Measurements from ENCODE around the gene MRM3. TPM values are rescaled to one million over a fixed set of nuclear protein-coding genes. Genes with fewer than 3 reads are reported as not detected.
"Not testable (repeated sequence)": the region's sequence is repeated elsewhere in the genome, so short reads cannot be mapped to it uniquely, and the experiment has no call there.

MRM3 gene
- total RNA-seq, 2 experiments from 2014 or later = 19.4 to 19.6 TPM

DNA sequence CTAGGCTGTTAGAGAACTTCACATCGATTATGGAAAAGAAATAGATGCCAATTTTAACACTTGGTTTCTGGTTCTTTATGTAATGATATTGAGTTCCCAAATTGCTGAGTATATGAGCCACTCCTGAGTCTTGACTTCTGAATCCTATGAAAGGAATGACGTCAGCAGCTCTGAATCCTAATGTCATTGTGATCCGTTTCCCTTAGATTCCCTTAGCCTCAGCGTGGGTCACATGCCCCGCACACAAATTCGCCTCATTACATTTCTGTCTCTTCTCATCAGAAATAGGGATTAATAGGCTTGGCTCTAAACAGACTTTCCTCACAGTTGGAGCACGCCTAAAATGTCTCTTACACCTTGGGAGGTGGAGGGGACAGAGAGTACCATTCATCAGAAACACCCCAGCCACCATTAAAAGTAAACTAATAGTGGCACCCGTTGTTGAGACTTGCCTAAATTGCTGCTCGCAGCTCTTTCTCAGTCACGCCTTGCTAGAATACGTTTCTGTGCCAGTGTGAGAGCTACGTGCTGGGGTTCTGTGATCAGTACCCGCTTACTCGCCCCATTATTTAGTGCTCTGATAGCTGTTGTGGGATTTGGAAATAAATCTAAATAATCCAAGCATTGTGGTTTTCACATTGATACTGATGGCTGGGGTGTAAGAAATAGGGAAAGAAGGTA, 7.1 kb downstream of the MRM3 start:
- ChIA-PET CTCF (interaction anchor here (2.8 kb wide), 1 partner anchor 191 kb away, joined by 10 read pairs; no protein-coding TSS in a partner anchor), POLR2A (no interaction called here)
- peaks cover 31% of the 10 kb centered on the region for H3K36me3 Mint-ChIP-seq (ENCODE audit: low read depth)
- no peaks in the 10 kb centered on the region for H3K27me3 Mint-ChIP-seq (ENCODE audit: low read depth)
- H3K4me3 Mint-ChIP-seq = no peak overlapping the region
- no peaks in the 10 kb centered on the region for H3K9me3 Mint-ChIP-seq (ENCODE audit: insufficient read depth)
- no peak overlapping the region for H3K27ac Mint-ChIP-seq
- DNase-seq (no peak), ATAC-seq (no peak)
- peaks cover 6% of the 10 kb centered on the region for H3K4me1 Mint-ChIP-seq (ENCODE audit: low read depth)

DNA sequence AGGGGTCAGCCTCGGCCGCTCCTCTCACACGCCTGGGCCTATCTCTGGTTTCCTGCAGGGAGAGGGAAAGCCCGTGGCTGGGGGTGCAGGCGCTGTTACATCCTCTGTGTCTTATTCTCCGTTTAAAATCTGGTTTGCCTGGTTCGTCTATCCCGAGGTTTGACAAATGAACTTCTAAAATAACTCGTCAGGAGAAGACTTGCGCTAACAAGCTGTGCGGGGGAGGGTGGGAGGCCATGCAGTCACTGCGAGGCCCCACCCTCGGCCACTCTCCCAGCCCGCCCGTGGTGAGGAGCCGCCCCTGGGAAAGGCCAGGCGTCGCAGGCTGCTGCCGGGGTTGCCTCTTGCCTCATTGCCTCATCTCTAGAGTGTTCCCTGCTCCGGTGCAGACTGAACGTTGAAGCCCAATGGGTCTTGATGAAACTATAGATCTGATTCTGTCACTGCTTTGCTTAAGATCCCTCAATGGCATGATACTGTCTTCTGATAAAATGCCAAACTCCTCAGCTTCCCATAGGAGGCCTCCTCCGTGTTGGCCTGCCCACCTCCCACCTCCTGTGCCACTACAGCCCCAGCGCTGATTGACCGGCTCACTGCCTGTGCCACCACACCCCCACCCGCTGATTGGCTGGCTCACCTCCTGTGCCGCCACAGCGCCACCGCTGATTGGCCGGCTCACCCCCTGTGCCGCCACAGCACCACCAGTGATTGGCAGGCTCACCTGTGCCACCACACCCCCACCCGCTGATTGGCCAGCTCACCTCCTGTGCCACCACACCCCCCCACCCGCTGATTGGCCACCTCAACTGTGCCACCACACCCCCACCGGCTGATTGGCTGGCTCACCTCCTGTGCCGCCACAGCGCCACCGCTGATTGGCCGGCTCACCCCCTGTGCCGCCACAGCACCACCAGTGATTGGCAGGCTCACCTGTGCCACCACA, 8.0 kb downstream of the MRM3 start:
- not testable (repeated sequence) for H3K9me3 Mint-ChIP-seq (ENCODE audit: insufficient read depth); ATAC-seq; H3K4me1 Mint-ChIP-seq (ENCODE audit: low read depth); H3K27me3 Mint-ChIP-seq (ENCODE audit: low read depth); H3K27ac Mint-ChIP-seq; H3K4me3 Mint-ChIP-seq; DNase-seq
- CTCF ChIA-PET = interaction anchor here (2.8 kb wide), 1 partner anchor 191 kb away, joined by 10 read pairs; no protein-coding TSS in a partner anchor
- H3K36me3 Mint-ChIP-seq (ENCODE audit: low read depth) = peaks cover 29% of the 10 kb centered on the region
- POLR2A ChIA-PET = interaction anchor here (1.3 kb wide), 1 partner anchor 8 kb away, joined by 4 read pairs; the partner anchor contains the start of genes GLOD4 and MRM3

DNA sequence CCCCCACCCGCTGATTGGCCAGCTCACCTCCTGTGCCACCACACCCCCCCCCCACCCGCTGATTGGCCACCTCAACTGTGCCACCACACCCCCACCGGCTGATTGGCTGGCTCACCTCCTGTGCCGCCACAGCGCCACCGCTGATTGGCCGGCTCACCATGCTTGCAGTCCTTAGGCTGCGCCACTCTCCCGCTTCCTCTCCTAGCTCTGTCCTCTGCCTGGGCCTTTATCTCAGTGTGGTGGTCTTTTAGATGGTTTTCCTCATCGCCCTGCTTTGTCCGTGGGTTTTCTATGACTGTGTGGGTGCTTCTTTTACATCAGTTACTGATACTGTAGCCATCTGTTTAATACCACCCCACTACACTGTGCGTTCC, 8.7 kb downstream of the MRM3 start:
- ChIA-PET POLR2A (interaction anchor here (1.3 kb wide), 1 partner anchor 9 kb away, joined by 4 read pairs; the partner anchor contains the start of genes GLOD4 and MRM3), CTCF (interaction anchor here (1.6 to 2.2 kb wide), 2 partner anchors 9 to 190 kb away, joined by 5 to 15 read pairs; partner anchors contain the start of genes GLOD4 and MRM3)
- H3K4me1 Mint-ChIP-seq (ENCODE audit: low read depth); H3K4me3 Mint-ChIP-seq; DNase-seq; H3K27me3 Mint-ChIP-seq (ENCODE audit: low read depth); H3K27ac Mint-ChIP-seq; H3K9me3 Mint-ChIP-seq (ENCODE audit: insufficient read depth); ATAC-seq: not testable (repeated sequence)
- peaks cover 27% of the 10 kb centered on the region for H3K36me3 Mint-ChIP-seq (ENCODE audit: low read depth)

DNA sequence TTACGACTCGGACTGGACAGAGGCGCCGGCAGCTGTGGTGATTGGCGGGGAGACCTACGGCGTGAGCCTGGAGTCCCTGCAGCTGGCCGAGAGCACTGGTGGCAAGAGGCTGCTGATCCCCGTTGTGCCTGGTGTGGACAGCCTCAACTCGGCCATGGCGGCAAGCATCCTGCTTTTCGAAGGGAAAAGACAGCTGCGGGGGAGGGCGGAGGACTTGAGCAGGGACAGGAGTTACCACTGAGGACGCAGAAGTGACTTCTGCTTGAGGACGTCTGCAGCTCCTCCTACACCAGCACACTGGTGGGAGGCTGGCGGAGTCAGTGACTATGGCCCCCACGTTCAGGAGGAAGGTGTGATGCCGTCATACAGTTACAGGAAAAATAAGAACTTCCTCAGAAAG, 9.7 kb downstream of the MRM3 start:
- ChIA-PET POLR2A (interaction anchor here (0.7 to 1.3 kb wide), 2 partner anchors 9 to 10 kb away, joined by 3 to 4 read pairs; partner anchors contain the start of genes GLOD4 and MRM3), CTCF (interaction anchor here (1.3 to 2.2 kb wide), 3 partner anchors 9 to 191 kb away, joined by 3 to 15 read pairs (median 5); partner anchors contain the start of genes GLOD4 and MRM3)
- DNase-seq (no peak), ATAC-seq (no peak)
- H3K4me3 Mint-ChIP-seq = no peak overlapping the region
- H3K27ac Mint-ChIP-seq = no peak overlapping the region
- peaks cover 27% of the 10 kb centered on the region for H3K36me3 Mint-ChIP-seq (ENCODE audit: low read depth)
- H3K27me3 Mint-ChIP-seq (ENCODE audit: low read depth) = no peaks in the 10 kb centered on the region
- H3K4me1 Mint-ChIP-seq (ENCODE audit: low read depth) = peaks cover 7% of the 10 kb centered on the region
- no peaks in the 10 kb centered on the region for H3K9me3 Mint-ChIP-seq (ENCODE audit: insufficient read depth)

DNA sequence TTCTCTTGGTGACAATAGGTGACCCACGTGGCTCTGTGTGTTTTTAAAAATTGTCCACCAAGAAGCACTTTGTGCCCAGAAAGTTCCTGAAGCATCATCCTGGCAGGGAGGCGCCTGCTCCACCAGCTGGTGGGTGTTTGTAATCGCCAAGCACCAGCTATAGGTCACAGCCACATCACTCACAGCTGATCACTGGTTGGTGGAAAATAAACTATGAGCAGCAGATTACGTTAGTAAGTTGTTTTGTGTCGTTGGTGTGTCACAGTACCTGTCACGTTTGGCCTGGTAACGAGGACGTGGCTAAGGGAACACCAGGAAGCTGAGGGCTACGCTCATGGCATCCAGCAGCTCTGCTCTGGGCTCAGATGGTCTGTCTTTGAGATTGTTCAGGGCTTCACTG, 10.1 kb downstream of the MRM3 start:
- no peaks in the 10 kb centered on the region for H3K27me3 Mint-ChIP-seq (ENCODE audit: low read depth)
- H3K27ac Mint-ChIP-seq = no peak overlapping the region
- no peak overlapping the region for H3K4me3 Mint-ChIP-seq
- H3K4me1 Mint-ChIP-seq (ENCODE audit: low read depth) = peaks cover 7% of the 10 kb centered on the region
- CTCF ChIA-PET = interaction anchor here (1.3 to 2.2 kb wide), 3 partner anchors 10 to 191 kb away, joined by 3 to 15 read pairs (median 5); partner anchors contain the start of genes GLOD4 and MRM3
- no peaks in the 10 kb centered on the region for H3K9me3 Mint-ChIP-seq (ENCODE audit: insufficient read depth)
- DNase-seq = no peak
- POLR2A ChIA-PET = interaction anchor here (0.7 kb wide), 1 partner anchor 10 kb away, joined by 3 read pairs; the partner anchor contains the start of genes GLOD4 and MRM3
- H3K36me3 Mint-ChIP-seq (ENCODE audit: low read depth) = peaks cover 24% of the 10 kb centered on the region
- ATAC-seq = no peak

DNA sequence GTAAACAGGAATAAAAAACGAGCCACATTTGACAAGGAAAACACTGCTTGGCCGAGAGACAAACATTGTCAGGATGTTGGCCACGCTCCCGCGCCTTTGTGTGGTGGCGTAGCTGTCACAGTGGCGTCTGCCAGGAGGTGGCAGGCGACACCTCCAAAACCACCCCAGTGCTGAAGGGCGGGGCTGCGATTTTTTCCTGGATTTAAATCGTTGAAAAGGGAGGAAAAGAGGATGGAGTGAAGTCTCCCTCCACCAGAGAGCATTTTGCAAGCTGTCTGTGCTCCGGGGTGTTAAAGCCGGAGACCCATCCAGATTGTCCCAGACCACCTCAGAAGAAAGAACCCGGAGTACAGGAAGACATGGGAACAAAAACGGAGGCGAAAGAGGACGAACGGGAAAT, 12.7 kb downstream of the MRM3 start:
- CTCF ChIA-PET = interaction anchor here (1.0 to 7.4 kb wide), 7 partner anchors 12 to 262 kb away, joined by 3 to 90 read pairs (median 6); partner anchors contain the start of genes NXN and TIMM22
- Mint-ChIP-seq H3K4me1 (ENCODE audit: low read depth) (peaks cover 7% of the 10 kb centered on the region), H3K27ac (no peak overlapping the region), H3K27me3 (ENCODE audit: low read depth) (no peaks in the 10 kb centered on the region), H3K4me3 (no peak overlapping the region), H3K36me3 (ENCODE audit: low read depth) (peaks cover 18% of the 10 kb centered on the region), H3K9me3 (ENCODE audit: insufficient read depth) (no peaks in the 10 kb centered on the region)
- POLR2A ChIA-PET = no interaction called here
- ATAC-seq = peak; percentile 74
- peak; percentile 62 for DNase-seq

DNA sequence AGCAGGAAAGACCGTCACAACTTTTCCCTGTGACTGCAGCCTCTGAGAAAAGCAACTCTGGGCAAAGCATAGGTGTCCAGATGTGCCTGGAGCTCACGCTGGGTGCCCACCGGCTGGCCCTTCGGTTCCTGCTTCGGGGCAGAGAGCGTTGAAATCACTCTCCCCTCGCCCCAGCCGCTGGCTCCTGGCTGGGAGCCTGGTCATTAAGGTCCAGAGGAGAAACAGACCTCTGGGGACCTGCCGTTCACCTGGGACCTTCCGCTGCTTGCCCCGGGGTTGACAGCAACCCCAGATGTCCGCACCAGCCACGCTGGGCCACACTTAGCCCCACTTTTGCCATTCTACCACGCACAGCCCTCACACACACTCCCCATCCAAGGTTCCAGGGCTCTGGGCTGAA, 13.1 kb downstream of the MRM3 start:
- H3K4me1 Mint-ChIP-seq (ENCODE audit: low read depth) = peaks cover 7% of the 10 kb centered on the region
- no peaks in the 10 kb centered on the region for H3K9me3 Mint-ChIP-seq (ENCODE audit: insufficient read depth)
- ATAC-seq (no peak), DNase-seq (no peak)
- no peak overlapping the region for H3K4me3 Mint-ChIP-seq
- no peaks in the 10 kb centered on the region for H3K27me3 Mint-ChIP-seq (ENCODE audit: low read depth)
- H3K27ac Mint-ChIP-seq = no peak overlapping the region
- CTCF ChIA-PET = interaction anchor here (1.0 to 7.4 kb wide), 7 partner anchors 12 to 261 kb away, joined by 3 to 90 read pairs (median 6); partner anchors contain the start of genes NXN and TIMM22
- POLR2A ChIA-PET = no interaction called here
- peaks cover 16% of the 10 kb centered on the region for H3K36me3 Mint-ChIP-seq (ENCODE audit: low read depth)

DNA sequence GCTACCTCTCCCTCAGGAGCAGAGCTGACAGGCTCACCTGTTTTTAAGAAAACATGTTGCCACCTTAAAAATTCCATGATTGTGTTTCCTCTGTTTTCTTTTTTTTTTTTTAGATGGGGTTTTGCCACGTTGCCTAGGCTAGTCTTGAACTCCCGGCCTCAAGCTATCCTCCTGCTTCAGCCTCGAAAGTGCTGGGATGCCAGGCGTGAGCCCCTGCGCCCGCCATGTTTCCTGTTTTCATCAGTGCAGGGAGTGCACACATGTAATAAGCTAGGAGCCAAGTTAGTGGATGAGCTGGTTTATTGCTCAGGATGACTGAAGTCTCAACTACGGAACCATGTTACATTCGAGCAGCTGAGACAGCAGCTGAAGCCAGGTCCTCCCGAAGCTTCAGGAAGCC, 13.6 kb downstream of the MRM3 start:
- no peak for ATAC-seq
- DNase-seq = no peak
- Mint-ChIP-seq H3K27me3 (ENCODE audit: low read depth) (no peaks in the 10 kb centered on the region), H3K4me3 (no peak overlapping the region), H3K4me1 (ENCODE audit: low read depth) (peaks cover 7% of the 10 kb centered on the region), H3K9me3 (ENCODE audit: insufficient read depth) (no peaks in the 10 kb centered on the region), H3K27ac (no peak overlapping the region), H3K36me3 (ENCODE audit: low read depth) (peaks cover 16% of the 10 kb centered on the region)
- ChIA-PET POLR2A (no interaction called here), CTCF (interaction anchor here (1.7 to 7.4 kb wide), 5 partner anchors 13 to 203 kb away, joined by 5 to 90 read pairs (median 14); partner anchors contain the start of genes NXN and TIMM22)

DNA sequence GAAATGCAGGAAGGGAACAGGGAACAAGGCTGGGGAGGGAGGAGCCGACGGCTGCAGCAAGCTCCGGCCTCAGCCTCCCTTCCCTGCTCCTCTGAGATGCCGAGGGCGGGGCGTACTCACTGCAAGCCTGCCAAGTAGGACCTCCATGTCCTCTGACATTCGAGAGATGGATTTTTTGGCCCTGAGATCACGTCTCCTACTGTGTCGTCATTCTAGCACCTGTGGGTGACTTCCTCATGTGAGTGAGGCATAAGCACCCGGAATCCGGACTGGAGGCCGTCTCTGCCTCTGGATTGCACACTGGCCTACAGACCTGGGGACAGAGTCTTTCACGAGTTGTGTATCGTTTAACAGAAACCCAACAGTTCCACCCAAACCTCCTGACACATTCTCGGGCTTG, 14.5 kb downstream of the MRM3 start:
- DNase-seq (no peak), ATAC-seq (no peak)
- Mint-ChIP-seq H3K4me1 (ENCODE audit: low read depth) (peaks cover 7% of the 10 kb centered on the region), H3K27me3 (ENCODE audit: low read depth) (no peaks in the 10 kb centered on the region), H3K4me3 (no peak overlapping the region), H3K9me3 (ENCODE audit: insufficient read depth) (no peaks in the 10 kb centered on the region), H3K36me3 (ENCODE audit: low read depth) (peaks cover 8% of the 10 kb centered on the region), H3K27ac (no peak overlapping the region)
- CTCF ChIA-PET = interaction anchor here (2.1 to 7.4 kb wide), 4 partner anchors 13 to 203 kb away, joined by 5 to 90 read pairs (median 10); partner anchors contain the start of genes NXN and TIMM22
- POLR2A ChIA-PET = no interaction called here

DNA sequence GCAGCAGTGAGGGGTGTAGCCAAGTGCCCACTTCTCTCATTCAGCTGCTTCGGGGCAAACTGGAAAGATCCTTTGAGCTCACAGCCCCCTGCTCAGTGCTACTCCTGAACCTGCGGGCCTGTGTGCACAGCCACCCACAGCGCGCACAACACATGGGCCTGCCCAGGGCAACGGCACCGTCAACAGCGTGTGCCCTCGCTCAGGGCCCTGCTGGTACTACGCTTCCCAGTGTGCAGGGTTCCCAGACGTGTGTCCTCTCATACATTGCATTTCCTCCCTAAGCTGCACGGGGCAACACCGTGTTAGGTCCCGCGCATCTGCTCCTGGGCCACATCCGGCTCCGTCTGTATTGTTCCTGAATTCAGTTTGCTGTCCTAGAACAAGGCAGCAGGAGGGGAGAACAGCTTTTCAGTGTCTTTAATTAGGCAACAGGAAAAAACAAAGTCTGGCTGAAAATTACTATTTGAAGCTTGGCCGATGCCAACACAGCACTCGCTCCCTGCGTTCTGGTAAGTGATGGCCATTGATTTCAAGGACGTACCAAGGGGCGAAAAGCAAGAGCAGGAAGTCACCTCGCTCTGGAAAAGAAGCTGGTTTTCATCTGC, 15.2 kb downstream of the MRM3 start:
- Mint-ChIP-seq H3K27ac (no peak overlapping the region), H3K36me3 (ENCODE audit: low read depth) (peaks cover 7% of the 10 kb centered on the region), H3K27me3 (ENCODE audit: low read depth) (no peaks in the 10 kb centered on the region), H3K9me3 (ENCODE audit: insufficient read depth) (no peaks in the 10 kb centered on the region), H3K4me1 (ENCODE audit: low read depth) (peaks cover 7% of the 10 kb centered on the region), H3K4me3 (no peak overlapping the region)
- no peak for ATAC-seq
- ChIA-PET POLR2A (no interaction called here), CTCF (interaction anchor here (7.4 kb wide), 1 partner anchor 184 kb away, joined by 90 read pairs; the partner anchor contains the start of gene NXN)
- DNase-seq = no peak

DNA sequence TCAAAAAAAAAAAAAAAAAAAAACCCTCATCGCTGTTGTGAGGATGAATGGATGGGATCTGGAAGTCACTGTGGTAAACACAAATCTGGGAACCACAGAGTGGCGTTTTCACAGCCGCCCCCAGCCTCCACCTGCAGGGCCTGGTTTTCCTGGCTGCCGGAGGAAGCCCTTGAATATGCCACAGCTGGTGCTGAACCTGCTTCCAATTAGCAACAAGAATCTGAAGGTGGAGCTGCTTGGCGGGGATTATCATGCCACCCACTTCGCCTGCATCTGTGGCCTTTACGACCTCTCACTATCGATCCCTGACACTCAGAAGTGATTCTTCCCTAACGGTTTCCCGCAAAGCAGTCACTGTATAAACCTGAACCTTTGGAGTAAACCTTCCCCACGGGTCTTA, 16.1 kb downstream of the MRM3 start:
- peaks cover 2% of the 10 kb centered on the region for H3K36me3 Mint-ChIP-seq (ENCODE audit: low read depth)

More for the DNA sequence above, 16.1 kb downstream of the MRM3 start:
- ChIA-PET POLR2A (interaction anchor here (1.3 kb wide), 1 partner anchor 16 kb away, joined by 4 read pairs; the partner anchor contains the start of genes GLOD4 and MRM3), CTCF (interaction anchor here (7.4 kb wide), 1 partner anchor 183 kb away, joined by 90 read pairs; the partner anchor contains the start of gene NXN)
- no peak overlapping the region for H3K4me3 Mint-ChIP-seq
- no peaks in the 10 kb centered on the region for H3K9me3 Mint-ChIP-seq (ENCODE audit: insufficient read depth)
- DNase-seq (no peak), ATAC-seq (no peak)
- no peak overlapping the region for H3K27ac Mint-ChIP-seq
- no peaks in the 10 kb centered on the region for H3K27me3 Mint-ChIP-seq (ENCODE audit: low read depth)
- peaks cover 7% of the 10 kb centered on the region for H3K4me1 Mint-ChIP-seq (ENCODE audit: low read depth)

Measured in activated CD8-positive, alpha-beta T cell treated with anti-CD3 and anti-CD28 coated beads, Interleukin-2, amount 10 ng/mL, durations not matched to agents 7 days and 5 days (primary cell).